Measurements from ENCODE around the gene LCN9. TPM values are rescaled to one million over a fixed set of nuclear protein-coding genes. Genes with fewer than 3 reads are reported as not detected.

The LCN9 gene
- total RNA-seq, 1 experiment from 2014 or later: 0.52 TPM

DNA sequence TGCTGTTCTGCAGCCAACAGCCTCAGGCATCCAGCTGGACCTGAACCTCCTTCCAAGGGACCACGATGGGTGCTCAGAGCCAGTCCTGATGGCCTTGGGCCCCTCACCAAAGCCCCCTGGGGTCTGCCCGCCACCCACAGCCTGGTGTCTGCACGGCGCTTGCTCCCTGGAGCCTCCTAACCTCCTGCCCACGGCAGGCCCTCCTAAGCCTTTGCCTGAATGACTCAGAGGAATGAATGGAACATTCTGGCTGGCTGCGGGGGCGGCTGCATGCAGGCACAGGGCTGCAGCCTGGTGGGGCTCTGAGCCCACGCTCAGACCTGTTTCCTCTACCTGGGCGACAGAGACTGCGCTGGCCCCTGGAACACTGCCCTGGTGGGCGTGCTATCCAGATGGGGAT is 29.3 kb downstream of the LCN9 start:
- Histone ChIP-seq H3K79me1 (ENCODE audit: insufficient read depth, low read depth, low read length, poor library complexity, severe bottlenecking) (no peaks in the 10 kb centered on the region), H2BK5ac (ENCODE audit: insufficient read length, low read length) (no peak overlapping the region), H2AK5ac (ENCODE audit: insufficient read length, low read length) (no peak overlapping the region), H3K56ac (ENCODE audit: insufficient read length, low read depth, low read length) (no peak overlapping the region), H3K4ac (ENCODE audit: low read depth, low read length) (no peak overlapping the region), H3K9ac (ENCODE audit: extremely low read depth, insufficient read length, low read length) (no peak overlapping the region), H3K79me2 (ENCODE audit: insufficient read depth, low read length) (no peaks in the 10 kb centered on the region), H3K4me1 (ENCODE audit: insufficient read depth, low read length) (no peaks in the 10 kb centered on the region), H3K9me3 (ENCODE audit: control insufficient read depth, low read depth, low read length) (no peaks in the 10 kb centered on the region), H2BK20ac (ENCODE audit: low read depth, low read length, poor library complexity, severe bottlenecking) (no peak overlapping the region), H2AFZ (ENCODE audit: low read length) (no peak overlapping the region), H3K23ac (ENCODE audit: insufficient read length, low read depth, low read length) (no peak overlapping the region), H3K18ac (ENCODE audit: insufficient read length, low read depth, low read length) (no peak overlapping the region), H3K14ac (ENCODE audit: insufficient read depth, low read length) (no peak overlapping the region), H4K8ac (replicated peaks; ENCODE audit: insufficient read length, low read depth, low read length) (no peak overlapping the region), H4K5ac (ENCODE audit: insufficient read length, low read depth, low read length) (no peak overlapping the region), H2BK15ac (ENCODE audit: low read depth, low read length) (no peak overlapping the region), H4K91ac (ENCODE audit: insufficient read length, low read depth, low read length) (no peak overlapping the region), H3K27me3 (ENCODE audit: insufficient read depth, low read length) (no peaks in the 10 kb centered on the region), H3K23me2 (ENCODE audit: insufficient read length, low read depth, low read length, poor library complexity, severe bottlenecking) (no peaks in the 10 kb centered on the region), H2BK12ac (ENCODE audit: insufficient read length, low read depth, low read length) (no peak overlapping the region), H3K4me2 (ENCODE audit: insufficient read depth, insufficient read length, low read length) (no peak overlapping the region), H3K27ac (ENCODE audit: insufficient read length, low read depth, low read length) (no peak overlapping the region), H3T11ph (ENCODE audit: low read length) (no peak overlapping the region), H2BK120ac (ENCODE audit: low read depth, low read length, poor library complexity, severe bottlenecking) (no peak overlapping the region), H4K20me1 (ENCODE audit: control insufficient read depth, insufficient read depth, insufficient read length) (no peaks in the 10 kb centered on the region)
- Mint-ChIP-seq H3K27me3 (ENCODE audit: low read depth) (peaks cover 2% of the 10 kb centered on the region; the same call in 1 of the 2 replicates), H3K27ac (no peak overlapping the region), H3K4me1 (peaks cover 9 to 13% of the 10 kb centered on the region in 2 experiments), H3K4me3 (no peak overlapping the region), H3K9me3 (no peaks in the 10 kb centered on the region; a peak in 1 of 5 replicates), H3K36me3 (ENCODE audit: insufficient read depth in 1 of 3, low read depth in 3 of 3) (no peaks in the 10 kb centered on the region; a peak in 1 of 7 replicates)
- no peak for TF ChIP-seq CTCF (conservative IDR thresholded peaks at IDR 0.05)
- no CpG with 5 or more reads among the region's 11 CpGs for WGBS (ENCODE audit: extremely low coverage, insufficient read length, low lambda C conversion rate)
- no peak for DNase-seq
